SU-DHL-6 (cell line): Measurements from ENCODE around the gene ADCY5.

Experiments used
- H2AFZ ChIP-seq: fragments of 200-600 bp; sonication (generic); 2 replicates; pipeline ENCODE4 v1.6.1; 2014; ENCODE audit warnings: low read depth, mild to moderate bottlenecking, moderate library complexity, mixed read lengths, antibody characterized with exemption, low read length; ENCODE audit not compliant: severe bottlenecking
- H3F3A ChIP-seq: fragments of 200-600 bp; shearing (Covaris generic); 2 replicates; pipeline ENCODE4 v1.6.0; 2016; ENCODE audit warnings: antibody characterized with exemption, mild to moderate bottlenecking; ENCODE audit not compliant: insufficient read depth
- H3K27ac ChIP-seq: fragments of 200-600 bp; sonication (generic); 2 replicates; pipeline ENCODE4 v1.5.1; 2016; ENCODE audit warnings: low read depth, mild to moderate bottlenecking, low read length, moderate library complexity, mixed read lengths
- H3K27me3 ChIP-seq: fragments of 200-600 bp; sonication (generic), shearing (Covaris generic); 2 replicates; pipeline ENCODE4 v1.6.0; 2014; ENCODE audit warnings: mild to moderate bottlenecking, low read length
- H3K36me3 ChIP-seq: fragments of 200-600 bp; sonication (generic); 2 replicates; pipeline ENCODE4 v1.6.1; 2014; ENCODE audit warnings: mild to moderate bottlenecking, low read length, mixed read lengths
- H3K4me2 ChIP-seq: fragments of 300-600, 200-600 bp; shearing (Covaris generic), sonication (generic); 2 replicates; pipeline ENCODE4 v1.6.0; 2014; ENCODE audit warnings: low read length, low read depth, mild to moderate bottlenecking; ENCODE audit not compliant: poor library complexity, severe bottlenecking
- H3K4me3 ChIP-seq: fragments of 200-600 bp; sonication (generic); 2 replicates; pipeline ENCODE4 v1.5.1; 2014; ENCODE audit warnings: antibody characterized with exemption, low read length, mild to moderate bottlenecking, mixed read lengths; ENCODE audit not compliant: insufficient read depth, poor library complexity, severe bottlenecking
- H3K79me2 ChIP-seq: fragments of 200-600 bp; sonication (generic); 2 replicates; pipeline ENCODE4 v1.6.1; 2014; ENCODE audit warnings: mild to moderate bottlenecking, low read length, moderate library complexity; ENCODE audit not compliant: insufficient read depth
- H3K9ac ChIP-seq: fragments of 200-600 bp; sonication (generic); 2 replicates; pipeline ENCODE4 v1.7.0; 2014; ENCODE audit warnings: mild to moderate bottlenecking, low read length
- H3K9me2 ChIP-seq: fragments of 200-600 bp; sonication (generic); replicated peaks from 2 replicates; pipeline ENCODE4 v1.6.1; 2014; ENCODE audit warnings: low read length; ENCODE audit not compliant: insufficient read depth
- H3K9me3 ChIP-seq: fragments of 200-600 bp; sonication (generic); 2 replicates; pipeline ENCODE4 v1.6.1; 2014; ENCODE audit warnings: low read length, mixed read lengths; ENCODE audit not compliant: insufficient read depth
- H4K20me1 ChIP-seq: fragments of 200-600 bp; sonication (generic); 2 replicates; pipeline ENCODE4 v1.6.1; 2014; ENCODE audit warnings: low read depth, mild to moderate bottlenecking, antibody characterized with exemption, low read length, moderate library complexity, mixed read lengths
- CTCF ChIP-seq: fragments of 200-600 bp; sonication (generic); IDR thresholded peaks from one replicate; pipeline ENCODE4 v1.5.1; 2017; ENCODE audit warnings: antibody characterized with exemption, mild to moderate bottlenecking, low read length, moderate library complexity; ENCODE audit not compliant: insufficient read depth, poor library complexity, severe bottlenecking
- EZH2phosphoT487 ChIP-seq: fragments of 200-600 bp; sonication (generic), shearing (Covaris generic); conservative IDR thresholded peaks from 2 replicates; pipeline ENCODE4 v1.6.1; 2018; ENCODE audit warnings: mild to moderate bottlenecking, antibody characterized with exemption, low read length, moderate library complexity, mixed read lengths

The ADCY5 gene

GRCh38 chr3:123485551-123485950, 36.7 kb upstream of the ADCY5 start:
- Histone ChIP-seq H4K20me1 (no peaks in the 10 kb centered on the region), H3K9ac (no peak overlapping the region), H3F3A (no peaks in the 10 kb centered on the region), H3K4me2 (no peak overlapping the region), H3K9me3 (no peaks in the 10 kb centered on the region), H3K36me3 (no peaks in the 10 kb centered on the region), H2AFZ (no peak overlapping the region), H3K4me3 (no peak overlapping the region), H3K27me3 (no peaks in the 10 kb centered on the region), H3K79me2 (no peaks in the 10 kb centered on the region), H3K9me2 (no peaks in the 10 kb centered on the region), H3K27ac (no peak overlapping the region)
- no peak for TF ChIP-seq CTCF
- TF ChIP-seq EZH2phosphoT487: no peak

- no peak for TF ChIP-seq CTCF
- no peak for TF ChIP-seq EZH2phosphoT487
- Histone ChIP-seq H3K9me2 (no peaks in the 10 kb centered on the region), H3K9ac (no peak overlapping the region), H2AFZ (no peak overlapping the region), H3K4me2 (no peak overlapping the region), H3K27me3 (no peaks in the 10 kb centered on the region), H3K4me3 (no peak overlapping the region), H3K27ac (no peak overlapping the region), H4K20me1 (no peaks in the 10 kb centered on the region), H3K9me3 (no peaks in the 10 kb centered on the region), H3K79me2 (no peaks in the 10 kb centered on the region), H3K36me3 (no peaks in the 10 kb centered on the region), H3F3A (no peaks in the 10 kb centered on the region)
Measured at GRCh38 chr3:123483146-123483545, 34.3 kb upstream of the ADCY5 start.

- no peak overlapping the region for H3K9ac ChIP-seq
- no peak overlapping the region for H3K4me3 ChIP-seq
- no peak overlapping the region for H2AFZ ChIP-seq
- TF ChIP-seq CTCF (no peak), EZH2phosphoT487 (no peak)
- H4K20me1 ChIP-seq: no peaks in the 10 kb centered on the region
- no peaks in the 10 kb centered on the region for H3K79me2 ChIP-seq
- H3K27ac ChIP-seq: no peak overlapping the region
- no peak overlapping the region for H3K4me2 ChIP-seq
- no peaks in the 10 kb centered on the region for H3K27me3 ChIP-seq
- H3F3A ChIP-seq: no peaks in the 10 kb centered on the region
- no peaks in the 10 kb centered on the region for H3K36me3 ChIP-seq
- no peaks in the 10 kb centered on the region for H3K9me3 ChIP-seq
- H3K9me2 ChIP-seq: no peaks in the 10 kb centered on the region
Measured at GRCh38 chr3:123481722-123482457, 33.0 kb upstream of the ADCY5 start.
